ENCODE measurements around the gene MORN1.

- TF ChIP-seq TEAD4 (IDR thresholded peaks at IDR 0.05) (no peak), NFIC (IDR thresholded peaks at IDR 0.05) (no peak), MAX (IDR thresholded peaks at IDR 0.05) (no peak), YY1 (IDR thresholded peaks at IDR 0.05; ENCODE audit: low read depth) (no peak), TAF1 (IDR thresholded peaks at IDR 0.05; ENCODE audit: low read depth) (no peak), EP300 (IDR thresholded peaks at IDR 0.05; ENCODE audit: borderline replicate concordance) (no peak), ZBTB7A (IDR thresholded peaks at IDR 0.05; ENCODE audit: low read depth) (no peak), CEBPB (IDR thresholded peaks at IDR 0.05) (no peak), REST (IDR thresholded peaks at IDR 0.05; ENCODE audit: low read depth) (no peak), RAD21 (IDR thresholded peaks at IDR 0.05; ENCODE audit: low read depth) (no peak), EGR1 (IDR thresholded peaks at IDR 0.05) (no peak), USF1 (IDR thresholded peaks at IDR 0.05) (no peak)
Measured at GRCh38 chr1:2352341-2352896, 38.9 kb downstream of the MORN1 start.
